Measurements from ENCODE around the gene TNFRSF13B.

DNA sequence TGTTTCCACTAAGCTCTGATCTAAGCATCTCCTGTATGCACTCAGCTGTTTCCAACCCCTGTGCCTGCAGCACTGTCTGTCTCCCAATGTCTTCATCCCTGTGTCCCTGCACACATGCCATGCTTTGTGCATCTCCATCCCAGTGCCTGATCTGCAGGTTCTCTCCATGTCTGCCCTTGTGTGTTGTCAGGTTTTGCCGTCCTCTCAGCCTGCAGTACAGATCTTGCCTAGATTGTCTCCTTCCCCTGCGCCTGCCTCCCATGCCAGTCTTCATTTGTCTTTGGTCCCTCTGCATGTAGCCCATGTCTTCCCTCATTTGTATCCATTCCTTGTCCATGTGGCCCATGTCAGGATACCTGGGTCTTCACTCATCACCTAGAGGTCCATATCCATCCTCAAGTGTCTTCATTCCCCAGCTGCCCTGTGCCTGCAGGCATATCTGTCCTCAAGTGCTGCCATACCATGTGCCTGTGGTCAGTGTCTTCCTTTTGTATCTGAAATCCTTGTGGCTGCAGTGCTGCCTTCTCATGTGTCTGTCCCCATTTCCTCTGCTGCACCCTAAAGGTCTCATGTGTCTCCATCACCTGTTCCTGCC, 71.5 kb downstream of the TNFRSF13B start:
- TF ChIP-seq POLR2AphosphoS5 (IDR thresholded peaks at IDR 0.05; ENCODE audit: low read depth, low read length) = no peak
- TF ChIP-seq CTCF (IDR thresholded peaks at IDR 0.05) = no peak
